T-helper 22 cell (primary cell): ENCODE measurements around the gene RSPO1.

Experiments used
- DNase-seq: peaks from one replicate; pipeline ENCODE4 v3.0.0-alpha.2; 2020; ENCODE audit warnings: low read depth

The RSPO1 gene

DNA sequence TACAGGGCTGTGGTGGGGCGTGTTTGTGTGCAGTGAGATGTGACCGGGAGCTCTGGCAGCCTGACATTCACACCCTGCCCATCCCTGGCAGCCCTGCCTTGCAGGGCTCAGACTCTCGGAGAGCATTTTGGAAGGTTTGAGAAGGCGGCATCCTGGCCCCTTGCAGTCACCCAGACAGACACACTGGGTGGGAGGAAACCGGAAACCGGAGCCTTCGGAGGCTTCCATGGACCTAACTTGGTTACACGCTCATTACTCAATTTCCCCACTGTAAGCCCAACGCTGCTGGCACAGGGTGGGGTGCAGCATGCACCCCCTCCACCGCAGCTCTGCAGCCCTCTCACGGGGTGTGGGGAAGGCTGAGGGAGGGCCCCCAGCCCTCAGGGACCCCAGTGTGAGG lies 22.2 kb upstream of the RSPO1 start:
- no peak for DNase-seq

DNA sequence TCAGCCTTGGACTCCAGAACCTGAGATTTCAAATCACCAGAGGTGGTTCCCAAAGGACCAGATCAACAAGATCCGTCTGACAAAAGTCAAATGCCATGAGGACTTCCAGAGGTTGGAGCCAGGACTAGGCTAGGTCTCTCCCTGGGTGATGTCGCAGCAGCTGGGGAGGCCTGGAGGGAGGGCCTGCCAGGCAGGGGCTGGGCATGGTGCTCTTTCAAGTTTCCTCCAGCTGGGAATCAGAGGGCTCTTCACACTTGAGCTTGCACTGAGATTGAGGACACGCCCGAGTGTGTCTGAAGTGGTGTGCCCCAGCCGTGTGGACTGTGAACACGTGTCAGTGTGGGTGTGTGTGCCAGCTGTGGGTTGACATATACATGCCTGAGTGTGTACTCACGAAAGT lies 21.3 kb upstream of the RSPO1 start:
- DNase-seq: no peak

DNA sequence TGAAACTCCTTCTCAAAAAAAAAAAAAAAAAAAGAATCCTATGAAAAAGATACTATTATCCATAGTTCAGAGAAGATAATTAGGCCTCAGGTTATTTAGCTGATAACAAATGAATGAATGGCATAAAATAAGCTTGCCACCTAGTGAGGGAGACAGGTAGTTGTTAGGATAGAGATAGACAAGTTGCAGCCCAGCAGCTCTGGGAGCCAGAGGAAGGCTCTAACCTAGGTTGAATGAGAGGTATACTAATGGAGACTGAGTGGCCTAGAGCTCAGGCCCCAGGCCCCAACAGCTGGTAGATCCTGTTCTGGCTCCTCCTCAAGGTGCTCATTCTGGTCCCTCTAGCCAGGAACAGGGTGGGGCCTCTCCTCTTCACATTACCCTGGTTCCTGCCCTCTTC lies 20.6 kb upstream of the RSPO1 start:
- no peak for DNase-seq

DNA sequence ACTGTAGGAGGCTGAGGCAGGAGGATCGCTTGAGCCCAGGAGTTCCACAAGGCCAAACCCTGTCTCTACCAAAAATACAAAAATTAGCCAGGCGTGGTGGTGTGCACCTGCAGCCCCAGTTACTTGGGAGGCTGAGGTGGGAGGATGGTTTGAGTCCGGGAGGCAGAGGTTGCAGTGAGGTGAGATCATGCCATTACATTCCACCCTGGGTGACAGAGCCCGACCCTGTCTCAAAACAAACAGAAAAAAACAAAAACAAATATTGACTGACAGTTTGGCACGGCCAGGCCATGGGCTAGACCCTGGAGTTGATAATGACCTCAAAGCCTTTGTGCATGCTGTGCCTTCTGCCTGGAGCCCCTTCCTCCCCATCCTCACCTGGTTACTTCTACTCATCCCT lies 19.2 kb upstream of the RSPO1 start:
- no peak for DNase-seq

DNA sequence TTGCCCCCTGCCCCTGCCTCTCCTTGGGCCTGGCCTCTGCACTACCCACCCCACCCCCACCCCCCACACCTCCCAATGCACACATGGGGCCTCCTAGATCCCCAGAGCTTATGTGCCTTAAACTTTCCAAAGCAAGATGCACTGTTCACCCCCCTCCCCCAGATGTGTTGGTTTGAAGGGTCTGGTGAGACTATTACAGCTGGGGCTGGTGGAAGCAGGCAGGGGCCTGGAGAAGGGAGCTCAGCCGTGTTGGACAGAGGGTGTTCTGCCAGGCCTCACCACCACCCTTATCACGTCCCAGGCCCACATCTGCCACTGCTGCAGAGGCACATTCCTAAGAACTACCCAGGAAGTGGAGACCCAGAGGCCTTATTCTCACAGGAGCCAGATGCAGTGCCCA lies 18.3 kb upstream of the RSPO1 start:
- no peak for DNase-seq

DNA sequence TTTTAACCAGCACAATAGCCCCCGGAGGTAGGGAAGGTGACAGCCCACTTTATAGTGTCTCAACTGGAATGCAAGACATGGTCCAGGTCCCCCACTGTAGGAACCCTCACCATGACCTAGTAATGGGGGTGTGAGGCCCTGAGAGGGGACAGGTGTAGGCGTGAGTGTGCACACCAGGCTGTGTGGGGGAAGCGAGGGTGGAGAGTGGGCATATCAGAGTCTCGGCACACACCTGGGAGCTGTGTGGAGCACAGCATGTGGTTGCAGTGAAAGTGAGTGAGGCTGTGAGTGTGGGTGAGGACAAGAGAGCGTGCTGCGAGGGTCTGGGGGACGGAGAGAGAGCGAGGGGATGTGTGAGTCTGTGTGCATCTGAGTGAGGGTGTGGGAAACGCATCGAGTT lies 17.1 kb upstream of the RSPO1 start:
- no peak for DNase-seq

DNA sequence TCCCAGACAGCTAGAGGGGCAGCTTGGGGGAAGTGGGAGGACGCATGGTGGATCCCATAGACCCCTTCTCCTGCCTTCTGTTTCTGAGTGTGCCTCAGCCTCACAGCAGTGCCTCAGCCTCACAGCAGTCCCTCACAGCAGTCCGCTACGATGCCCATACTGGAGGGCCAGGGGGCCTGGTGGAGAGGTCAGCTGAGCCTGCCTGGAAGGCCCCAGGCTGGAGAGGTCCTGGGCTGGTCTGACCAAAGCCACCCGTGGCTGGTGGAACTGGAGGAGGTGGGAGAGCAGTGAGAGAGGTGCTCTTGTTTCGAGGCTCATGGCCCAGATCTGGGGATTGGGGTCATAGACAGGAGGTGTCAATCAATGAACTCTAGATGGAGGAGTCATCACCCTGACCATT lies 16.0 kb upstream of the RSPO1 start:
- no peak for DNase-seq

DNA sequence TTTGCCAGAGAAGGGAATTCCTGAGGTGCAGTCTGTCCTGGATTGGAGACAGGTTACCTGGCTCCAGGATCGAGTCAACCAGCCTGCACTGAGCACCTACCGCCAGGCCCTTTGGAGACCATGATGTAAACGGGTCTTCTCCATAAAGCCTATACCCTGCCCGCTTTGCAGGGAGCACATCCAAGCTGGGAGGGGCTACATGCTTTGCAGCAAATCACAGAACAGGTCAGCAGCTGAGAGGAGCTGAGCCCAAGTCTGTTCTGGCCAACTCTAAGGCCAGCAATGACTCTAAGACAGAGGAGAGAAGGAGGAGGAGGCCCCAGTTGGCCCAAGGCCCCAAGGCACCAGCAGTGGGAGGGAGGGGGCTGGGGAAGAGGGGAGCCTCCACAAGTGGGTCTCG lies 15.5 kb upstream of the RSPO1 start:
- no peak for DNase-seq

DNA sequence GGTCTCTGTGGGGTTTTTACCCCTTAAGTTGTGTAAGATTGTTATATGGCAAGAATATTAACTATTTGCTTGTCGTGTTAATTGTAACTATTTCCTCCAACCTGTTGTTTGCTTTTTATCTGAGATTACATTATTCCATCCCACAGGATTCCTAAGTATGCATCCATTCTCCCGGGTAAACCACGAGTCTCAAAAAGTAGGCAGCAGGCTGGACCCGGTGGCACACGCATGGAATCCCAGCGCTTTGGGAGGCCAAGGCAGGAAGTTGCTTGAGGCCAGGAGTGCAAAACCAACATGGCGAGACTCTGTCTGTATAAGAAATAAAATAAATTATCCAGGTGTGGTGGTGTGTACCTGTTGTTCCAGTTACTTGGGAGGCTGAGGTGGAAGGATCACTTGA lies 12.6 kb upstream of the RSPO1 start:
- DNase-seq: no peak

DNA sequence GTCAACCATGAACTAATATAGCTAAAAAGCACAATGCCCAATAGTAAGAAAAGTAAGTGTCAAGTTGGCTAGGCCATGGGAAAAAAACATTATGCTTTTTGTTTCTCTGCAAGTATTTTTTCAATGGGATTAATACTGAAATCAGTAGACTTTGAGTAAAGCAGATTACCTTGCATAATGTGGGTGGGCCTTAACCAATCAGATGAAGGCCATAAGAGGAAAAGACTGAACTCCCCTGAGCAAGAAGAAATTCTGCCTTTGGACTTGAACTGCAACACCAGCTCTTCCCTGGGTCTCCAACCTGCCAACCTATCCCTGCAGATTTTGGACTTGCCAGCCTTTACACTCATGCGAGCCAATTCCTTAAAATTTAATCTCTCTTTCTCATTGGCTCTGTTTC lies 6.4 kb upstream of the RSPO1 start:
- DNase-seq: no peak

DNA sequence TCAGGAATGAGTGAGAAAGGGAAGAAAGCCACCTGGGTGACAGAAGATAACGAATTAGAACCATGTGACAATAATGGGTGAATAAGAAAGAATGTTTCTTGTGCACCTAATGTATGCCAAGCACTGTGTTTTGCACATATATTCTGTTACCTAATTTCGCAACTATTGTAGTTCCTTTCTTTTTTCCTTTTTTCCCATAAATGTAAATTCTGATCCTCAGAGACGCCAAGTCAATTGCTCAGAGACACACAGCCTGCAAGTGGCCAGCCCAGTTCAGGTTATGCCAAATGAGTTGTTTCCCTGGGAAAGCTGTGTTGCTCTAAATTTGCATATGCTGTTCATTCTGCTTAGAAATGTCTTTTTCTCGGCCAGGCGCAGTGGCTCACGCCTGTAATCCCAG lies 1.7 kb upstream of the RSPO1 start:
- DNase-seq: no peak

DNA sequence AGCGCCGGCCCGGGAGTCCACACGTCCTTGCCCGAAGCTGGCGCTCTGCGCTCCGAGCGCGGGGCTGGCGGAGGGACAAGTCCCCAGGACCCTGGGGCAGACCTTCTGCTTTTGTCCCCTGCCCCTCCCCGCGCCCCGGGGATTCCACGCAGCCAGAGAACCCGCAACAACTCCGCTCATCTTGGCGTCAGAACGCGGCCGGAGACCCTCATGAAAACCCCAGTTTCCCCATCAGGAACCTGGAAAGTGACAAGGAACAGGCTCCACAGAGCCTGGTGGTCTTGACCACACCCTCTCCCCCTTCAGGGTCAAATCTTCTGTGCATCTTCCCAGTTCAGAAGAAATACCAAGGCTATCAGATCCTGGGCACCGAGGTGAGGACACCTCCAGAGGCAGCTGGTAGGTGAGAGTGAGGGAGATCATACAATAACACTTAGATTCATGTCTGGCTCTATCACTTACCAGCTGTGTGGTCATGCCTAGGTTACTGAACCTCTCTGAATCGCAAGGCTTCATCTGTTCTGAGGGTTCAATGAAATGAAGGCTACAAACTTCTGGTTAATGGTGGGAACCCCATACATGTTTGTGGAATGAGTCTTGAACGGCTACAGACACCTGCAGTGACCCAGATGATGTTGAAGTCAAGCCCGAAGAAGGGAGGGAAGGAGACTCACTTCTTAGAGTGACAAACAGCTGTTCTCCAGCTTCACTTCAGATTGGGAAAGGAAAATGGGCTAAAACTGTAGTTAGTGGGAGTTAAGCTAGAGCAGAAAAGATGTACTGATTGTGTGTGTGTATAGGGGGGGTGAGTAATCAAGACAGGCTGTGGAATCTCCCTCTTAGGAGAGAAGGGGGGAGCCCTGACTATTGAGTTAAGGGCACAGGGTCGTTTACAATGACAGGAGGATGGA lies 555 bp upstream of the RSPO1 start:
- DNase-seq: no peak

DNA sequence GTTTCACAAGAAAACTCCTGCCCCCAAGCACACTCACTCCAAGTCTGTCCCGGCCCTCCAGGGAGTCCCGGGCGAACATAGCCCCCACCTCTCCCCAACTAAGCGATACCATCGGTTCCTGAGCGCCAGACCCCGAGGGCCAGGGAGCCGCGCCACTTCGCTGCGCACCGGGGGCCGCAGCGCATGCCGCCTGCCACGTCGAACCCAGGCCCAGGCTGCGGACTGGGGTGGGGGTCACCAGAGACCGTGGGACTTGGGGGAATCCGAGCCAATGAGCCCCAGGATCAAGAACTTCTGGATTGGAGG lies 801 bp downstream of the RSPO1 start:
- no peak for DNase-seq

DNA sequence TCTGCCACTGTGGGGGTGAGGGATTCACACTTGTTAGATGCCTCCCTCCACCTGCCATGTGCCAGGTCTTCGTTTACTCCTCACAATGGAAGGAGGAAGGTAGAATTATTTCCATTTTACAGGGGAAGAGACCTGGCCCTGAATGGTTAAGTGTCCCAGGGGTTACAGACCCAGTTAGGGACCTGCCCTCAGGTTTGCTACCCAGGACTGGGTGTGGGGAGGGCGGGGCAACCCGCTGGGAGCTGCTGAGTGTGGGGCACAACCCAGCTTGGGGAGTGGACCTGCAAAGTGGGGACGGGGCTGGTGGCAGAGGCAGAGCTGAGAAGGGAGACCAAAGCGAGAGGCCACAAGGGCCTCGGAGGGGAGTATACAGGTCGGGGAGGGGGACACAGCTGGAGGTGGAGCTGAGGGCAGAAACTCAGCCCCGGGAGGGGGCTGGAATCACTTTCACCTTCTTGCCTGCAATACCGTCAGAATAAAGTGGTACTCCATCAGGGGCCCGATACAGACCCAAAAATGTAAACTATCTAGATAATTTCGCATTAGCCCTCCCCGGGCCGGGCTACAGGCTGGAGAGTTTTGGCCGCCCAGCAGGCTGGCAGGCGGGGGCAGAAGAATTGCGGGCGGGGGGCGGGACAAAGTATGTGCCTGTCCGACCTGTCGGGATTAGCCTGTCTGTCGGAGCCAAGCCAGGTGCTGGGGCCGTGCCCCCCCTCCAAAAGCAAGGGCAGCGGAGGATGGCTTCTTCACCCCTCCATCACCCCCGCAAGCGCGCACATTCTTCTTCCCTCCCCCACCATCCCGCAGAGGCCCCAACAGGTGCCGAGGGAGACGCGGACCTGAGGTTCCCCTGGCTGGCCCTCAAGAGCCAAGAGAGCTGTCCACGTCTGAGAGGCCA lies 1.4 kb downstream of the RSPO1 start:
- no peak for DNase-seq

DNA sequence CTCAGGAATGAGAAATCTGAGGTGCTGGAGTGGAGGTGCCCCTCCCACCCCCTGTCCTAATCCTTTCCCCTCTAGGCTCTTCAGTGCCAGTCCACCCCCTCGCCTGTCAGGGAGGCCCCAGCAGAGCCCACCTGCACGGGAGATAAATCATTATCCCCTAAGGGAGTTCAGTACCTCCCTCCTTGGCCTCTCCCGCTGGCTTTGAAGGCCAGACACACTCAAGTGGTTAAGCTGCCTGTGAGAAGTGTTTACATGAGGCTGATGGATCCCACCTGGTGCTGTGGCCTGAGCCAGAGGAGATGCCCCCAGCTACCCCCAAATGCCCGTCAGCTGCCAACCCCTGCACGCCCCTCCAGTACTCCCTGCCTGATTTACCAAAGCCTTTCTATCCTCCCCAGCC lies 3.7 kb downstream of the RSPO1 start:
- DNase-seq: no peak

DNA sequence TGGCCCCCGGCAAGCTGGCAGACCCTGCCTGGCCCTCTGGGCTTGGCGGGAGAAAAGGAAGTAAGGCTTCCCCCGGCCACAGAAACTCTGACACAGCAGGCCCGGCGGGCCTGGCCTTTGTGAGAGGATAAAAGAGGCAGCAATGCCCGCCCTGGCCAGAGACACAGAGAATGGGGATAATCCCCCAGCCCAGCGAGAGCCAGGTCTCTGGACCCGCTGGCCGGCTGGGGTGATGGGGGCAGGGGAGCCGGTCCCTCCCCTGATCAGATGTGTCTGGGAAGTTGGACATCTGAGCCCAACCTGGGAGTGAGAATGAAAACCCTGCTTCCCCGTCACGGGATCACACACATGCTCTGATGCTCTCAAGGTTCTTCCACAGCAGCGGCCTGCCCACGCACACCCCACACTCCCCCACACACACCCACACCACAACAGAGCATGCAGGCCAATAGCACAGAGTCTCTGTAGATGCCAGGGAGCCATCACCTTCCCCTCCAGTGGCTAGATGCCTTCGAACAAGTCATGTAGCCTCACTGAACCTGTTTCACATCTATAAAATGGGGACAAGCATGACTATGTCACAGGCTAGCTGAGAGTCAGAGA lies 4.2 kb downstream of the RSPO1 start:
- DNase-seq: no peak

DNA sequence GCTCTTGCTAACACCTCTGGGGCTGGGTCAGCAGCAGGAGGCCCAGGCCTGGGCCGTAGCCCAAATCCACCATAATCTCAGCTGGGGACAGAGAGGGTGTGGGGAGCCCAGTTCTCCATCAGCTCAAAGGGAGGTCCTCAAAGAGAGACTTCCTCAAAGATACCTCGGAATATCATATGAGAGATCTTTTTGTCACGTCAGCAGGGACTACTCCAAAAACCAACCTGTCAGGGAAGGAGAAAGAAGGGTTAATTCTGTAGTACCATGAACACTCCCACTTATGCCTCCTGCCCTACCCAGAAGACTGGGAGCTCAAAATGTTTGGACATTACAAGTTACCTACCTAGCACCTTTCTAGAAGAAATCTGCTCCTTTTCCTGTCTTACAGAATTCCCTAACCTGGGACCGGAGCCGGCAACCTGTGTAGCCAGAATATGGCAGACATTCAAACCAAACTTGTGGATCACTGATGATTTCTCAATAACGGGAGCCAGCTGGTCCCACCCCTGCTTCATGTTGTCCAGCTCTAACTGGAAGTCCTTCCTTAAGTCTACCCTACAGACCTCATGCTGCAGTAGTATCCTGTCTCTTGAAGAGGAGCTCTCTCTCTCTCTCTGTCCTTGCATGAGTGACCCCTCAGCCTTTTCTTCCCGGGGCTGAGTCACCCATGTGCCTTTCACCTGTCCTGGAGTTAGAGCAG lies 4.8 kb downstream of the RSPO1 start:
- DNase-seq: no peak

DNA sequence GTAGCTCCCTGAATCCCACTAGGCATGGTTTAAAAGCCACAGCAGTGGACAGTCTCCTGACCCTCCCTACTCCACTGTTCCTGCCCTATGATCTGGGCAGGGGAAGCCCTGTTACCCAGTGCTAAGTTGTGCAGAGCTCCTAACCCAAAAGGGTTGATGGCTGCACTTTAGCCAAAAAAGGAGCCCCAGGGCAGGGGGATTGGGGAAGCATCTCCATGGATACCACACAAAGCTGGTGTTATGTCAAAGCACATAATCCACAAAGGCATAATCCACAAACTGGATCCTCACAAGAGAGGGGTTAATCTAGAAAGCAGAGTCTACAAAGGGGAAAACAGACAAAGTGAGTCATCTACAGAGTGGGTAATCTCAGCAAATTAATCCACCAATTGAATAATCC lies 5.7 kb downstream of the RSPO1 start:
- DNase-seq: no peak

DNA sequence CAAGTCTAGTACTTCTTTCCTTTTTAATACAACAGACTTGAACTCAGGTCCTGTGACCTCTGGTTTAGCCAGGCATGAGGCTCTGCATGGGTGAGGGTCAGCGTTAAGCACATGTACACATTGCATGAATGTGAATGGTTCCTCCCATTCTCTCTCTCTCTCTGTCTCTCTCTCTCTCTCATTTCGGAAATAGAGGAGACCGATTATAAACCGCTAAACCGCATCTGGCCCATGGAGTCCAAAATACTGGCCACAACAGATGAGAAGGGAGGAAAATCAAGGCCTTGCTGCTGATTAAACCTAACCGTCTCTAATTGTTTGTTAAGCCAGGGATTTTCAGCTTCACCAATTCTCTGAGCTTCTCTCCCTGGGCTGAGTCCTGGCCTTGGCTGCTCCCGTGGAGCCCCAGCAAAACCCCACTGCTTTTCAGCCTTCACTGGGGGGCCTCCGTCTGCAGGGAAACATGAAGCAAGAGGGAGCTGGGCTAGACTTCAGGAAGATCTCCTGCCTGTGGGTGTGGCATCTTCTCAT lies 6.6 kb downstream of the RSPO1 start:
- no peak for DNase-seq

DNA sequence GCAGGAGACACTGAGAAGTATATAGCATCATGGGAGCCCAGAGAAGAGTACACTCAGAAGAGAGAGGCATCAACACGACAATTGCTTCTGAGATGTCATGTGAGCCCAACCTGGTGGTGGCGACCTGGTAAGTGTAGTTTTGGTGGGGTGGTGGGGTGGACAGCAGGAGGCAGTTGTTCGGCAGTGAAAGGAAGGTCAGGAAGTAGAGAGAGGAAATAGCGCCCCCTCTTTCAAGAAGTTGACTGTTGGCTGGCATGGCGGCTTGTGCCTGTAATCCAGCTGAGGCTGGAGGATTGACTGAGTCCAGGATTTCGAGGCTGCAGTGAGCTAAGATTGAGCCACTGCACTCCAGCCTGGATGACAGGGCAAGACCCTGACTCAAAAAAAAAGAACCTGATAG lies 12.6 kb downstream of the RSPO1 start:
- DNase-seq: no peak

DNA sequence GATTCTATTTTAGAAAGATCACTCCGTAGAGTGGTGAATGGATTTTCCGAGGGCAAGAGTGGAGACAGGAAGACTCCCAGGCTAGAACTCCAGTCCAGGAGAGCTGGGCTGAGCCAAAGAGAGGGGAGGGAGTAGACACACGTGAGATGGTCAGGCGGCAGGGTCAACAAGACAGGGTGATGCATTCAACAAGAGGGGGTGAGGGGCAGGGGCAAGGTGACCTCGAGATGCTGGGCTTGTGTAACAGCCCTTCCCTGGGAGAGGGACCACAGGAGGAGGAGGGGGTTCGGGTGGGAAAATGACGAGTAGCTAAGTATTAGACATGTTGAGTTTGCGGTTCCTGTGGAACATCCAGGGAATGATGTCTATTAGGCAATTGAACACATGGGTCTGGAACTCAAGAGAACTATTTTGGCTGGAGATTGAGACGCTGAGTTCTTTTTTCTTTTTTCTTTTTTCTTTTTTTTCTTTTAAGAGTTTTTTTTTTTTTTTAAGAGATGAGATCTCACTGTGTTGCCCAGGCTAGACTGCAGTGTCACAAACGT lies 13.3 kb downstream of the RSPO1 start:
- no peak for DNase-seq

DNA sequence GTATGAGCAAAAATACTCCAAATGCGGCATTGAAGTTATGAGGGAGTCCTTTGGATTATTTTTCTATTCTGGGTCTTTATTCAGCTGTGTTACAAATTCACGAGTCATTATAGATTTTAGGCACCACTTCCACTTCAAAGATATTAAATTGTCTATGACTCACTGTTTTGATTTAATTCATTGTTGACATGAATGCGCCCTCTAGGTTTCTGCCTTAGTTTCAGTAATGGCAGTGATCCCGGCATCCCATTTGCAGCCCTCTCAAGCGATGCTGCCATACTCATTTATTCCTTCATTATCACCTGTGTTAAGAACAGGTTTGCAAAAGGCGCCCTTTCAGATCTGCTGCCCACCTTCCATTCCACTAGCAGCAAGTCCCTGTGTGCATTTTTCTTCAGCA lies 14.0 kb downstream of the RSPO1 start:
- DNase-seq: no peak
